CD4-positive, alpha-beta T cell (primary cell): ENCODE results near the gene MAB21L1. TPM values are rescaled to one million over a fixed set of nuclear protein-coding genes. Genes with fewer than 3 reads are reported as not detected.

Experiments
- ATAC-seq: fragments of 200-7000 bp; cut with Tn5 transposase; one replicate; pipeline ENCODE4 v1.10.0; 2022; ENCODE audit warnings: mild to moderate bottlenecking; ENCODE audit not compliant: poor library complexity
- CTCF ChIA-PET: fragments of 350-600 bp; sonication (Branson Sonifier 250); formaldehyde crosslinking; loops from one replicate; lab custom pipeline; 2021; ENCODE audit warnings: antibody characterized with exemption, inconsistent platforms; lab: Charles Lee
- POLR2A ChIA-PET: fragments of 350-600 bp; sonication (Branson Sonifier 250); formaldehyde crosslinking; loops from one replicate; lab custom pipeline; 2021; ENCODE audit warnings: antibody characterized with exemption, inconsistent platforms; lab: Charles Lee
- DNase-seq, 14 experiments: peaks; one replicate each; pipeline ENCODE4 v3.0.0-alpha.2; 2013 to 2020; ENCODE audit warnings: mixed read lengths in 2 of 14
- H3K27ac ChIP-seq, 2 donors: one replicate each; pipeline versions ENCODE4 v1.5.1 to v1.7.0; 2013; ENCODE audit warnings: low read length in 2 of 2, low read depth in 1 of 2, mild to moderate bottlenecking in 1 of 2
- H3K27me3 ChIP-seq, 2 experiments: 1 replicate in 1 of 2; 2 replicates in 1 of 2; pipeline versions ENCODE4 v1.6.1 to v1.7.0; 2013; ENCODE audit warnings: low read length in 2 of 2, control low read depth in 1 of 2, mild to moderate bottlenecking in 1 of 2, moderate library complexity in 1 of 2; ENCODE audit not compliant: insufficient read depth in 2 of 2, control insufficient read depth in 1 of 2
- H3K36me3 ChIP-seq: one replicate; pipeline ENCODE4 v1.6.1; 2013; ENCODE audit warnings: low read length, control low read depth; ENCODE audit not compliant: insufficient read depth
- H3K4me1 ChIP-seq: one replicate; pipeline ENCODE4 v1.6.1; 2013; ENCODE audit warnings: low read length, control low read depth; ENCODE audit not compliant: insufficient read depth
- H3K4me3 ChIP-seq: one replicate; pipeline ENCODE4 v1.5.1; 2013; ENCODE audit warnings: mild to moderate bottlenecking, low read length, moderate library complexity
- H3K9me3 ChIP-seq, 2 experiments: 1 replicate in 1 of 2; 2 replicates in 1 of 2; pipeline versions ENCODE4 v1.6.1 to v1.7.0; 2013; ENCODE audit warnings: low read length in 2 of 2, mild to moderate bottlenecking in 2 of 2, control low read depth in 1 of 2, moderate library complexity in 1 of 2; ENCODE audit not compliant: control insufficient read depth in 1 of 2, insufficient read depth in 1 of 2
- H3K27ac Mint-ChIP-seq: one replicate; pipeline ENCODE4 v1.8.0; 2020; ENCODE audit warnings: mixed read lengths
- H3K27me3 Mint-ChIP-seq: one replicate; pipeline ENCODE4 v1.8.0; 2021; ENCODE audit warnings: mixed read lengths
- H3K36me3 Mint-ChIP-seq: one replicate; pipeline ENCODE4 v1.8.0; 2021; ENCODE audit warnings: low read depth, mixed read lengths
- H3K4me1 Mint-ChIP-seq: one replicate; pipeline ENCODE4 v1.8.0; 2021; ENCODE audit warnings: low read depth, mixed read lengths
- H3K4me3 Mint-ChIP-seq: one replicate; pipeline ENCODE4 v1.8.0; 2020; ENCODE audit warnings: mild to moderate bottlenecking, mixed read lengths
- H3K9me3 Mint-ChIP-seq: one replicate; pipeline ENCODE4 v1.8.0; 2020; ENCODE audit warnings: mixed read lengths
- CTCF ChIP-seq: fragments of 200-600 bp; IDR thresholded peaks from one replicate; pipeline ENCODE4 v1.8.0; 2022; ENCODE audit warnings: antibody characterized with exemption, mild to moderate bottlenecking
- intact Hi-C, 2 experiments: fragments of 100-400 bp; cut with DNase I in 1 of 2; cut with micrococcal nuclease in 1 of 2; formaldehyde crosslinking; loops; one replicate each; pipeline versions ENCODE4 v1.15.1 to v1.9.0; 2023 to 2025; cut with DNase I, micrococcal nuclease
- total RNA-seq, 174 experiments: library from RNA in 2 of 174; stranded (reverse) in 2 of 174; gene quantifications; one replicate each; pipeline ENCODE4 v1.2.3 and lab custom pipeline; 2021 to 2026

MAB21L1 gene
- total RNA-seq, 2 experiments from 2014 or later = not detected

GRCh38 chr13:35502456-35502855, 26.0 kb upstream of the MAB21L1 start:
- Histone ChIP-seq H3K36me3 (no peaks in the 10 kb centered on the region), H3K27me3 (no peaks in the 10 kb centered on the region), H3K4me3 (no peak overlapping the region), H3K9me3 (no peaks in the 10 kb centered on the region), H3K27ac (no peak overlapping the region), H3K4me1 (no peaks in the 10 kb centered on the region)
- ChIA-PET POLR2A (no interaction called here), CTCF (interaction anchor here (1.1 kb wide), 1 partner anchor 34 kb away, joined by 3 read pairs; no protein-coding TSS in a partner anchor)
- Mint-ChIP-seq H3K27me3 (no peaks in the 10 kb centered on the region), H3K4me1 (no peaks in the 10 kb centered on the region), H3K9me3 (no peaks in the 10 kb centered on the region), H3K27ac (no peak overlapping the region), H3K4me3 (no peak overlapping the region), H3K36me3 (no peaks in the 10 kb centered on the region)
- intact Hi-C loops = no loop called here
- TF ChIP-seq CTCF = no peak
- DNase-seq (no peak), ATAC-seq (no peak)

GRCh38 chr13:35501661-35502235, 25.3 kb upstream of the MAB21L1 start:
- no peaks in the 10 kb centered on the region for H3K36me3 Mint-ChIP-seq
- H3K4me1 Mint-ChIP-seq = no peaks in the 10 kb centered on the region
- no peak overlapping the region for H3K27ac Mint-ChIP-seq
- Histone ChIP-seq H3K36me3 (no peaks in the 10 kb centered on the region), H3K27me3 (no peaks in the 10 kb centered on the region), H3K4me1 (no peaks in the 10 kb centered on the region), H3K9me3 (no peaks in the 10 kb centered on the region), H3K27ac (no peak overlapping the region), H3K4me3 (no peak overlapping the region)
- ChIA-PET POLR2A (no interaction called here), CTCF (interaction anchor here (1.1 kb wide), 1 partner anchor 35 kb away, joined by 3 read pairs; no protein-coding TSS in a partner anchor)
- no peaks in the 10 kb centered on the region for H3K9me3 Mint-ChIP-seq
- ATAC-seq = no peak
- intact Hi-C loops = no loop called here
- no peaks in the 10 kb centered on the region for H3K27me3 Mint-ChIP-seq
- TF ChIP-seq CTCF = no peak
- no peak overlapping the region for H3K4me3 Mint-ChIP-seq
- DNase-seq = no peak

- Mint-ChIP-seq H3K27ac (no peak overlapping the region), H3K36me3 (no peaks in the 10 kb centered on the region), H3K9me3 (peaks cover 5% of the 10 kb centered on the region), H3K4me1 (no peaks in the 10 kb centered on the region), H3K27me3 (no peaks in the 10 kb centered on the region), H3K4me3 (no peak overlapping the region)
- ChIA-PET POLR2A (no interaction called here), CTCF (no interaction called here)
- H3K4me1 ChIP-seq = no peaks in the 10 kb centered on the region
- no peak for ATAC-seq
- H3K4me3 ChIP-seq = no peak overlapping the region
- H3K27ac ChIP-seq = no peak overlapping the region
- no peak for TF ChIP-seq CTCF
- no peak for DNase-seq
- H3K36me3 ChIP-seq = no peaks in the 10 kb centered on the region
- intact Hi-C loops = no loop called here
- no peaks in the 10 kb centered on the region for H3K27me3 ChIP-seq
- H3K9me3 ChIP-seq = no peaks in the 10 kb centered on the region
Observed at GRCh38 chr13:35500144-35500543, 23.7 kb upstream of the MAB21L1 start.
